Activated CD8-positive, alpha-beta memory T cell treated with anti-CD3 and anti-CD28 coated beads for 24 hours (primary cell): Measurements from ENCODE around the gene NMNAT1.
"Not testable (repeated sequence)": the region's sequence is repeated elsewhere in the genome, so short reads cannot be mapped to it uniquely, and the experiment has no call there.

Experiments
- DNase-seq: peaks from one replicate; pipeline ENCODE4 v3.0.0-alpha.2; 2020

Gene NMNAT1

DNA sequence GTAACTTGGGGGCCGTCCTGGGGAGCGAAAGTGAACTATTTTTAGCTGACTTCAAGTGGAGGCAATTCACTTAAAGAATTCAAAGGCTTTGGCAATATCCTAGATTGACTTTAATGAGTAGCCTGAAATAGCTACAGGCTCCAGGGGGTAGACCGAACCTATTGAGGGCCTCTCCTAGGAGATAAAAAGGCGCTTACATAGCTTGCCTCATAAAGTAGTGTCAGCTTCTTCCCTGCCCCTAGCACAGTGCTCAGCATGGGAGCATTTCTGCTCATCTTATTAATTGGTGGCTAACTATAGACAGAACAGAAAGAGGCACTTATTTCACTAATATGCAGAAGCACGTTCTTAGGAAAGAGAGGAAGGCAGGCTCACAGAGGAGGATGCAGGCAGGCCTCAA is 20.9 kb upstream of the NMNAT1 start:
- DNase-seq, result no peak

DNA sequence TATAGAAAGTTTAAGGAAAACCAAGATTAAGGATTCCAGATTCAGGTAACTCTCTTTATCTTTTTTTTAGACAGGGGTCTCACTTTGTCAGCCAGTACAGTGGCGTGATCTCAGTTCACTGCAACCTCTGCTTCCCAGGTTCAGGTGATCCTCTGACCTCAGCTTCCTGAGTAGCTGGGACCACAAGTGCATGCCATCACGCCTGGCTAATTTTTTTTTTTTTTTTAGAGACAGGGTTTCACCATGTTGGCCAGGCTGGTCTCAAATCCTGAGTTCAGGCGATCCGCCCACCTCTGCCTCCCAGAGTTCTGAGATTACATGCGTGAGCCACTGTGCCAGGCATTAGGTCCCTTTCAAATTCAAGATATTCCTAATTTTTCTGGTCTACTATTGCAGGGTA is 16.0 kb upstream of the NMNAT1 start:
- DNase-seq, result no peak

DNA sequence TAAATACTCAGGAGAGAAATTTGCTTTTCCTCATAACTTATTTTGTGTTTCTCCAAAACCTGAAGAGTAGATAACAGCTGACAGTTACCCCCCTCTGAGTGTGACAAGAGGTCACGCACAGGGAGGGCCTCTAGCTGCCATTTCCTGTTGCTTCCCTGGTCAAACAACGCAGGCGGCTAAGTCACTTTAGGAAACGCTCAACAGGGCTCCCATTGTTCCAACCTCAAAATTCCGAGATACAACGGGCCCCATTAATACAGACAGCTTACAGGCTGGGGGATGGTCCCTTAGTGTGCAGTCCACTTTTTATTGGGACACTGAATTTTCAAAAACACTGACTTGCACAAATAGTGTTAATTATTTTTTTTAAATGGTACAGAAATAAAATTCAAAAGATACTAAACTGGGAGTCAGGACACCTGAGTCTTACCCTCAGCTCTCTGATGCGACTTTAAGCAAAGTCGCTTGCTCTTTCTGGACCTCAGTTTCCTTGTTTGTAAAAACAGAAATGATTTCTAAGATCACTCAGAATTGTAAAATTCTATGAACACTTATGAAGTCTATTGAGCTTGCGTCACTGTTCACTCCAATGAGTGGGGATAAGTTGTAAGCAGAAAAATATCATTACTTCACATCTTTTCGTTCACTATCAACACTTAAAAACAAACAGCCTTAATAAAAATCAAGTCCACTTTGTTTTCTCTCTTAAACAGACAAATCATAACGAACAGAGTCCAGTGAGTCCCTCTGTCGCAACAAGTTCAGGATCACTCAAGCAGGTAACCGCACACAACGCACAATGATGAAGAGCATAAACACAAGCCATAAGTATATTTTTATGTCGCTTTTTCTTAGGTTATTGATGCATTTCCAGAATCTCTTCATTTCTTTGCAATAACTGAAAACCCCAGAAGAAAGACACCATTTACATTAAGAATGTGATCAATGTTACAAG is 13.6 kb upstream of the NMNAT1 start:
- no peak for DNase-seq

GRCh38 chr1:9942399-9942938 is 806 bp upstream of the NMNAT1 start:
- peak; percentile 61 for DNase-seq

GRCh38 chr1:9946315-9946714 is 3.0 kb downstream of the NMNAT1 start:
- DNase-seq, result no peak

- DNase-seq, result no peak
Measured at GRCh38 chr1:9957726-9958125, 14.5 kb downstream of the NMNAT1 start.

GRCh38 chr1:9960011-9960410 is 16.7 kb downstream of the NMNAT1 start:
- DNase-seq, result no peak

DNA sequence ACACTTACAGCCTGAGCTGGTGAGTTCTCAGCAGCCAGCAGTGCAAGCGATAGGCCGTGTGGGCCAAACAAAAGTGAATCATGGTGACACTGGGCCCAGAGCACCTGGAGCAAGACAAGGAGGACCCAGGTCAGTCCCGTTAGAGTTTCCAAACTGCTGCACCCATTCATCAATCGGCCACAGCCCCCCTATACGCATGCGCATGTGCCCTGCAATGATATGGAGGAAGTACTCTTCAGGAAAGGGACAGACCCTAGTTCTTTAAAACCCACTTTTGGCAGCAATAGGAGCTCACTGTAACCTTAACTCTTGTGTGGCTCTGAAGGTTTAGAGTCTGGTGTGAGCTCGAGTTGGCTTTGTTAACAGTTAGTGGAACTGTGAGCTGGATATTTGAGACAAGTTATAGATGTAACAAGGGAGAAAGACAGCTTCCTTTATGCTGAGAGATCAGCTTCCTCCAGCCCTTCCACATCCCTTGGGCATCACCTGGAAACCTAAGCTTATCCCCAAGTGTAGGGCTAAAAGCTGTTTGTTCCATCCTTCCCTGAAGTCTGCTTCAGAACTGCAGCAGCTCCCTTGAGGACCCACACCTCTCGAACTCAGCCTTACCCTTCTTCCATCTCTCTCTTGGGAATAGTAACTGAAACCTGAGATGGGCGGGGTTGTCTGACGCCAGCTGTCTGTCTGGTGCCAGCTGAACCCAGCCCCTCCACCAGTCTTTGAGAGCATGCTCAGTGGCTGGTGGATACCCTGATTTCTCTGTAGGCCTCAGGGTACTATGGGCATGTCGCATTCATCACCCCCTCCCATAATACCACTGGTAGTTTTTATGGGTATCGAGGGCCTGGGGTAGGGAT is 17.7 kb downstream of the NMNAT1 start:
- DNase-seq, result no peak

GRCh38 chr1:9984253-9984652 is 41.0 kb downstream of the NMNAT1 start:
- no peak for DNase-seq

- DNase-seq, result no peak
Measured at GRCh38 chr1:9985001-9985400, 41.7 kb downstream of the NMNAT1 start.

DNA sequence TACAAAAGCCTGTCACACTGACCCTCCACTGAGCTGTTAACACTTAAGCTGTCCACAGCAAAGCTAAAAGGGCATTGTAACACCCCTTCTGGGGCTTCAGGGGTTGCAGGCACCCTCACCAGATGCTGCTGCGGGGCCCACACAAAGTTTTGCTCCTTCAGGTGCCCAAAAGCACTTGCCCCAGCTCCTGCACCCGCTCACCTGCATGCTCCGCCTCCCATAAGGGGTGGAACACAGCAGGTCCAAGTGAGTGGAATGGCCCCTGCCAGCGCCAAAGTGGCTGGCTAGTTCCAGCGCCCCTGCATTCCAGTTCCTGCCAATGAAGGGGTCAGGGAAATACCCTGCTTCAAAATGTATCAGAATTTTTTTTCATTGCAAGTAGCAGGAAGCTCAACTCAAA is 46.5 kb downstream of the NMNAT1 start:
- DNase-seq, result no peak

DNA sequence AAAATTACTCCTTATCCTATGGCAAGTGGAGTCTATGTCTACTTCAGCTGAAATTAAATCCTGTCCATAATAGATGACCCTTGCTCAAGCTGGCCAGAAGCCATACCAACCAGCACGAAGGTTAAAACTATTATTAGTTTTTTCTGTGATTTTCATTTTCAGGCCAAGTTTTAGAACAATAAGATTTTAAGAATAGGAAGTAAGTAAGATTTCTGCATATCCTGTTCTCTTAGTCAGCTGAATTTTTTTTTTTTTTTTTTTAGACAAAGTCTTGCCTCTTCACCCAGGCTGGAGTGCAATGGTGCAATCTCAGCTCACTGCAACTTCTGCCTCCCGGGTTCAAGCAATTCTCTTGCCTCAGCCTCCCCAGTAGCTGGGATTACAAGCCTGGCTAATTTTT is 47.7 kb downstream of the NMNAT1 start:
- DNase-seq, result no peak

GRCh38 chr1:9992910-9993309 is 49.6 kb downstream of the NMNAT1 start:
- no peak for DNase-seq

- no peak for DNase-seq
Measured at GRCh38 chr1:9993561-9994075, 50.3 kb downstream of the NMNAT1 start.

GRCh38 chr1:9996624-9997582 is 53.6 kb downstream of the NMNAT1 start, which contains the start of gene RBP7:
Gene RBP7 (plus strand): TSS chr1:9997228. CDS start chr1:9997259, 31 bp downstream.
- DNase-seq, result peak; percentile 60

GRCh38 chr1:10001016-10001665 is 57.9 kb downstream of the NMNAT1 start:
- no peak for DNase-seq

GRCh38 chr1:10005248-10005647 is 62.0 kb downstream of the NMNAT1 start:
- DNase-seq, result not testable (repeated sequence)

DNA sequence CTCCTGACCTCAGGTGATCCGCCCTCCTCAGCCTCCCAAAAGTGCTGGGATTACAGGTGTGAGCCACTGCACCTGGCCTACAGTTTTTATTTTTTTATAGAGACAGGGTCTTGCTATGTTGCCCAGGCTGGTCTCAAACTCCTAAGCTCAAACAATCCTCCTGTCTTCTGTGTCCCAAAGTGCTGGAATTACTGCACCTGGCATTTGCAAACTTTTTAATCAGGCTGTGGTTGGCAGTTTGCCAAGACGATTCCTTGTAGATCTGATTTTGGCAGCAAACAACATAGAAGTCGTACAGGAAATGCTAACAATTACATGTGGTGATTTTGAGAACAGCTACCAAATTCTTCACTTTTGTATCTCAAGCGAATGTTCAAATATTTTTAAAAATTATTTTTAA is 63.9 kb downstream of the NMNAT1 start:
- no peak for DNase-seq

DNA sequence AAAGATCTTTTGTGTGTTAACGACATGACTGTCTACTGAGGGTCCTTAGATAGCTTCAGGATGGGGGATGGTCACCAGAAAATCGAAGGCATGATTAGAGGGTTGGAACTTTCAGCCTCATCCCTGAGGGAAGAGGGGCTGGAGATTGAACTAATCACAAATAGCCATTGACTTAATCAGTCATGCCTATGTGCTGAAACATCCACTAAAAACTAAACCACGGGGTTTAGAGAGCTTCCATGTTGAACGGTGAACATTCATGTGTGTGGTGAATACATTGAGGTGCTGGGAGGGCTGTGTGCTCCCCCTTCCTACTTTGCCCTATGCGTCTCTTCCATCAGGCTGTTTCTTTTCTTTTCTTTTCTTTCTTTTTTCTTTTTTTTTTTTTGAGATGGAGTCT is 70.7 kb downstream of the NMNAT1 start:
- no peak for DNase-seq

DNA sequence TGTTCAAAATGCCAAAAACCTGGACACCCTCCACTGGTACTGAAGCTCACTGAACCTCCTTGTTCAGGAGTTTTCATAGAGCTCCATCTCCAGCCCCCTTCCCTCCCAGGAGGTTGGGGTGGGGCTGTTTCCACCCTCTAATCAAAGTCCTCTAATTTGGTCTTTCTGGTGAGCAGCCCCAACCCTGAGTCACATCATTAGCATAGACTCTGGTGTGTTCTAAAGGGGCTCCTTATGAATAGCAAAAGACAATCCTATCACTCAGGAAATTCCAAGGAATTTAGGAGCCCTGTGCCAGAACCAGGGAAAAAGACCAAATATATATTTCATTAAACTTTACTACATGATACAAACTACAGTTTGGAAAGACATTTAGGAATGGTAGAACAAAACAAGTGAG is 76.3 kb downstream of the NMNAT1 start:
- DNase-seq, result no peak

- no peak for DNase-seq
Measured at GRCh38 chr1:10020086-10020485, 76.8 kb downstream of the NMNAT1 start.
